ELF-1 (cell line): ENCODE results near the gene INPP5K.
A peak's percentile ranks its signal among the peaks of the same experiment; 100 is the strongest.
"Not testable (repeated sequence)": the region's sequence is repeated elsewhere in the genome, so short reads cannot be mapped to it uniquely, and the experiment has no call there.

ENCODE experiments used
- DNase-seq: peaks from one replicate; pipeline ENCODE4 v3.0.0-alpha.2; 2016; ENCODE audit warnings: low read depth, low spot score

Gene INPP5K

DNA sequence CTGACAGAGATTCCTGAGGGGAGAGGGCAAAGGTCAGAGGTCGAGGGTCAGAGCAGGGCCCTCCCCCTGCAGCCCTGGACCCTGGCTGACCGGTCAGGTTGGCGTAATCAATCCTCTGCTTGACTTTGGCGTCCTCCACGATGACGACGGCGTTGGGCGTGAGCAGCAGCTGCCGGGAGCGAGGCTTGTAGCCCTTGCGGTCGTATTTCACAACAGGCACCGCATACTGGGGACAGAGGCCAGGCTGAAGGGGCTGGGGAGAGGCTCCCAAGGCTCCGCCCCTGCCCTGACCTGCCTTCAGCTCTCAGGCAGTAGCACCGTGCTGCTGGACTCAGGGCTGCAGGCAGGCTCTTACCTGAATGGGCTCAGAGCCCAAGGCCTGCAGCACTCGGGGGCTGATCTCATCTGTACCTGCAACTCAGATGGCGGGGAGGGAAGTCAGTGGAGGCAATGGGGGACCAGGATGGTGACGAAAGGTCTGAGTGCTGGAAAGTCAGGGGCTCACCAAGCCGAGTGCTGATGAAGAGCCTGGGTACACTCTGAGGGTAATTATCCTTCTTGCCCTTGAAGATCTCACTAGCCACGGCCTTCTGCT, 48.4 kb downstream of the INPP5K start:
- peak; percentile 80 for DNase-seq

DNA sequence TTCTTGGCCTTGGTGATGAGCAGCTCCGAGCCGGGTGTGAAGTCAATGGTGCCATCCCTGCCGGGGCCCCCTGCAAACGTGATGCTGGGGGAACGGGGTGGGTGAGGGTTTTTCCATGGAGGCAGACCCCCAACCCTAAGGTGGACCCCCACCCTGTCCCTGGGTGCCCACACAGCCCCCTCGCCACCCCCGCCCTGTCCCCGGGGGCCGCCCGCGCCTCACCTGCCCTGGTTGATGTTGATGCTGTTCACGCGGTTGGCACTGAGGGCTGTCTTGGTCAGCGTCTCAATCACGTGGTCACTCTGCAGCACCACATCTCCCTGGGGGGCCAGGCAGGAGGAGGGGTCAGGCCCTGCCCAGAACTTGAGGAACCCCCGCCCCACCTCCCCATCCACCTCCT, 49.2 kb downstream of the INPP5K start:
- DNase-seq = no peak

DNA sequence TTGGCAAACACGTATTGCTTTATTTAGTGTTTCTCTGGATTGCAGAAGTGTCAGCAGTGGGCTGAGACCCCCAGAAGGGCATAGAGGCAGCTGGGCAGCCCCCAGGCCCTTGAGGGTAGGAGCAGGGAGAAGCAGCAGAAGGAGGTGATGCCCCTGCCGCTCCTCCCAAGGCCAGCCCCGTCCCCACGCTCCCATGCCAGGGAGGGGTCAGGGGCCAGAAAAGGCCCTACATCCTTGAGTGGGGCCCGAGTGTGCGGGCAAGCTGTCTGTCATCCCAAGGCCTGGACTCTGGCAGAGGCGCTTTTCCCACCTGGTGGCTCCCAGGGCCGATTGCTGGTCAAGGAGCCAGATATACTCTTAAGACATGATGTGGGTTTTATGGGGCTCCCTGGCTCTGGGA, 52.2 kb downstream of the INPP5K start:
- DNase-seq = no peak

DNA sequence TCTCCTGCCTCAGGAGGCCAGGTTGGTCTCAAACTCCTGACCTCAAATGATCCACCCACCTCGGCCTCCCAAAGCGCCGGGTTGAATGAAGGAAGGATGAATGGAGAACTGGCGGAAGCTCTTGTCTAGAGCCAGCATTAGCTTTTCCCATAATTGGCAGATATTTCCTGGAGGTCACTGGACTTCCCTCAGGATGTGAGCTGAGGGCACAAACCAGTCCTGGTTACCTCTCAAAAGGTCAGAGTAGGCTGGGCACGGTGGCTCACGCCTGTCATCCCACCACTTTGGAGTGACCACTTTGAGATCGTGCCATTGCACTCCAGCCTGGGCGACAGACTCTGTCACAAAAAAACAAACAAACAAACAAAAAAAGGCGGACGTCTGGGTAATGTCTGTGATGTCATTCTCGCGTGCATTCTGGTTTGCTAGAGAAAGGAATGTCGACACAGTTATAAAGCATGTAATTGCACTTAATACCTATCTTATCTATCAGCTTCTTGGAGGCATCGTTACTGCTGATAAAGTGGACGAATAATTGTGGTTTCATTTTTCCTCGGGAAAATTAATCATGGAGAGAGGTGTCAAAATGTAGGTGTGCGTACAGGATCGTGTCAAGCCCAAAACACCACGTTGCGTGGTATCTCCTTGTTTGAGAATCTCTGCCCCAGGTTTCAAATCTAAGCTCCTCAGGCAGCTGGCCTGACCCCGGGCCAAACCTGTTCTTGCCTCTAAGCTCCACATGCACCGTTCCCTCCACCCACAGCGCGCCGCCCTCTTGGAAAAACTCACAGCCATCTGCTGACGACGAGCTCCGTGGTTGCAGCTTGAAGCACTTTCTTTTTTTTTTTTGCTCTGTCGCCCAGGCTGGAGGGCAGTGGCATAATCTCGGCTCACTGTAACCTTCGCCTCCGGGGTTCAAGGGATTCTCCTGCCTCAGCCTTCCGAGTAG, 54.0 kb downstream of the INPP5K start:
- DNase-seq = no peak

GRCh38 chr17:1461198-1461944, 55.0 kb downstream of the INPP5K start:
- no peak for DNase-seq

GRCh38 chr17:1460233-1460632, 56.2 kb downstream of the INPP5K start:
- no peak for DNase-seq

- peak; percentile 96 for DNase-seq
Measured at GRCh38 chr17:1455797-1456599, 60.4 kb downstream of the INPP5K start, which contains the start of gene CRK. TSS of gene CRK (minus strand) at chr17:1456232. CDS start at chr17:1456117, 115 bp downstream.

DNA sequence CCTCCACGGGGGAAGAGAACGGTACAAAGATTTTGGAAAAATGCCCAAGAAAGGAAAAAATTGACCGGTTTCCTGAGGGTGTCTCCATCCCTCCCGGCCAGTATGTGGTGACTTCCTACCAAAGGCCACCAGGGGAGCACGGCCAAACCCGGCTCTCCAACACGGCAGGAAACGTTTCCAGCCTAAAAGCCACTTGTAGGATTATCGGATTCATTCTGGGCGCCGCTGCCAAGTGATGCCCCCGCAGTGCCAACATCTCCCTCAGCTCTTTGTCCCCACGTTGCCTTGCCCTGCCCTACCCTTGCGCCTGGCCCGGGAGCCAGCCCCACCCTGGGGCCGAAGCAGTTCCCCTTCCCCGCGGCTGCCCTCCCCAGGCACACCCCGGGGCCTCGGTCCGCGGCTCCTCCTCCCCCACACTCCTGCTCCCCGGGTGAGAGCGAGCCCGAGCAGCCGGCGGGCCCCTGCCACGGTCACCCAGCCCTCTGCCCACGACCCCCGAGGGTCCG, 61.1 kb downstream of the INPP5K start:
- DNase-seq = peak; percentile 73

DNA sequence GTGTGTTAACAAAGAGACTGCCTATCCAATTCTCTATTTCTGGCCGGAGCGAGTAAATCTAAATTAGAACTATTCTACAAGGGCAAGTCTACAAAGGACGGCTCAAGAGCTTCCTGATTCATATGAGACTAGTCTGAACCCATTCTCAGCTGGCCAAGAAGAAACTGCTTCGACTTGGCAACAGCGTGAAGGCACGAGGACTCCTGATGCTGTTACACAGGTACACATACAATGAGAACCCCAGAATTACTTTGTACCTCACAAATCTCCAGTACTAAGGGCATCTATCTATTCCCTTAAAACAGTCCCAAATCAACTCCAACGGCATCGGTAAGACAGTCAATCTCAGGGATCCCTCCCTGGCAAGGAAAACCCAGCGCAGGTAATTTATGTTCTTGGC, 61.9 kb downstream of the INPP5K start:
- DNase-seq = no peak

- not testable (repeated sequence) for DNase-seq
Measured at GRCh38 chr17:1453694-1454093, 62.7 kb downstream of the INPP5K start.

GRCh38 chr17:1452836-1453235, 63.6 kb downstream of the INPP5K start:
- DNase-seq = no peak

DNA sequence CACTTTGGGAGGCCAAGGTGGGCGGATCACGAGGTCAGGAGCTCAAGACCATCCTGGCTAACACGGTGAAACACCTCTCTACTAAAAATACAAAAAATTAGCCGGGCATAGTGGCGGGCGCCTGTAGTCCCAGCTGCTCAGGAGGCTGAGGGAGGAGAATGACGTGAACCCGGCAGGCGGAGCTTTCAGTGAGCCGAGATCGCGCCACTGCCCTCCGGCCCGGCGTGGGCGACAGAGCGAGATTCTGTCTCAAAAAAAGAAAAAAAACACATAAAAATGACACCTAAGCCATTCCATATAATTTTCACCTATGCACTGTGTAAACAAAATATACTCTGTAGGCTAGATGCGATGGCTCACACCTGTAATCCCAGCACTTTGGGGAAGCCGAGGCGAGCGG, 66.2 kb downstream of the INPP5K start:
- DNase-seq = not testable (repeated sequence)

DNA sequence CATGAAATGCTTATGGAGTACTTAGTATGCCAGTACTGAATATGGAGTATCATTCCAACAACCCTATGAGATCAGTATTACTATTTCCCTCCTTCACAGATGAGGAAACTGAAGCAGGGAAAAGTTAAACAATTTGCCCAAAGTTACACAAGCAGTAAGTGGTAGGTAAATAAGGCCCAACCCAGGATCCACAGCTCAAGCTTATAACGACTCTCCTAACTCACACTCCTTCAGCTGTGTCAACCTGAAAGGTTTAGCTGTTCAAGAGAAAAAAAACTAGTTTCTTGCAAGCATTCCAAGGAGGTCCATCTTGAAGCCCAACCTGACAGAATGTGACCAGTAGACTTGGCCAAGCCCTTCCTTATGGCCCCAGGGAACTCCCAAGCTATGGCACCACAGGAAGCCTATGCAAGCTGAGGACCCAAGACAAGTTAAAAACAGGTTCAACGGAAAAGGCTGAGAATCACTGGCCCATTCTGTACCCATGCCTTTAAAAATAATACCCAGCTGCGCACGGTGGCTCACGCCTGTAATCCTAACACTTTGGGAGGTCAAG, 66.9 kb downstream of the INPP5K start:
- peak; percentile 83 for DNase-seq

DNA sequence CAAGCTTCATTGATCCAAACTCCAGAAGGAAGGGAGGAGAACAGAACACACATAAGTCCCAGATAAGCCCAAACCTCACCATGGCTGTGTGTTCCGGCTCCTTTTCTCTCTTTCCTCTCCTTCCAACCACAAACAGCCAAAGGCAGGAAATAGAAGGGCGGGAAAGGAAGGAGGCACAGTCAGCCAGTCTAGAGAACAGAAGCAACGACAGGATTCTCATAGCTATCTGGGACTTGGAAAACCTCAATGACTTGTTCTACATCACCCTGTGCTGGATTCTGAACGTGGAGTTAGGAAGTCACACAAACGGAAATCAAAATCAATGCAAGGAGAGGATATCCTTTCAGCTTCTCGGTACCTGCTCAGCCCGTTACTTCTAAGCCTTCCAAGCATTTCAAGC, 69.4 kb downstream of the INPP5K start:
- DNase-seq = no peak

GRCh38 chr17:1446201-1446600, 70.2 kb downstream of the INPP5K start:
- DNase-seq = no peak

DNA sequence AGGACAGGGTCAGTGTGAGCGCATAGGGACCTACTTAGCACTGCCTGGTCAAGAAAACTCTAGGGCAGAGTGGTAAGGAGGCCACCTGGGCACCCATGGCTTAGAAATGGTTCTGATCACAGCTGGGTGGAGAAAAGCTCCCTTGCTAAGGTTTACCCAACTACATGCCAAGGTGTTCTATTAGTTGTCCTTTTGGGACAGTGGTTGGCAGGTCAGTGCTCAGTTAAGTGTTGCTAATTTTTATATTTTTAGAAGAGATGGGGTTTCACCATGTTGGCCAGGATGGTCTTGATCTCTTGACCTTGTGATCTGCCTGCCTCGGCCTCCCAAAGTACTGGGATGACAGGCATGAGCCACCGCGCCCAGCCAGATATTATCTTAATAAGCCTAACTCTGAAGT, 70.7 kb downstream of the INPP5K start:
- DNase-seq = not testable (repeated sequence)
